GM19193 (cell line): ENCODE data around the gene HORMAD2.

Experiments
- POLR2A ChIP-seq: IDR thresholded peaks from 4 replicates; pipeline ENCODE4 v1.6.1; 2011; ENCODE audit not compliant: insufficient read depth, insufficient read length; ENCODE audit errors: extremely low read depth

The HORMAD2 gene

DNA sequence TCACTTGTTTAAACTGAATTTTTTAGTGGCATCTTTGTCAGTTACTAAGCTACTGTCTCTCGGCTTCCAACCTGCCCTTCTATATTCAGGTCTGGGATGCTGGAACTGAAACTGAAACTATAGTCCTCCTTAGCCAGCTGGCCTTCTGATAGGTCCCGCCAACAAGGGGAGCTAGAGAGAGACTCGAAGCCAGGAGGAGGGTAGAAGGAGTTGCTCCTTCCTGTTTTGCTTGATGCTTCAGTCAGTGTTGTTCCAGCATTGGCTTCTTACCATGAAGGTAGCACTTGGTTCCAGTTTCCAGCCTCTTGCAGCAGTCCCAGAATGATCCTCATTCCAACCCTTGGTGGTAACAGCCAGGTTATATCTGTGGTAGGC, 32.9 kb upstream of the HORMAD2 start:
- TF ChIP-seq POLR2A, result no peak

DNA sequence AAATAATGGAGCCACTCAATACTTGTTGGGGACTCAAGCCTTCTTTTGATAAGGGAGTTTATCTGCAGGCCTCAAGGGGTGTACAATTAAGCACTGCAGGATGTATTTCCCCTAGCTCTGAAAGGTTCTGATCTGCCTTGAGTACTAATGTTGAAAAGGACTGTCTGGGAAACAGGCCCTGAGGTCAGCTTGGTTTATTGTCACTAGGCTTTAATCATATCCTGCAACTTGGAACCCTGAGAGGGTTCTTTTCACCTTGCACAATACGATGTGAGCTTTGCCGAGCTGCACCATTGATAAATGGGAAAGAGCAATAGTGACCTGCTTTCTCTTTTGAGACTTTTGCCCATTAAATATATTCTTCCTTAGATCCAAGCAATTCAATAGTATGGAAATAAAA, 31.6 kb upstream of the HORMAD2 start:
- TF ChIP-seq POLR2A, result no peak

DNA sequence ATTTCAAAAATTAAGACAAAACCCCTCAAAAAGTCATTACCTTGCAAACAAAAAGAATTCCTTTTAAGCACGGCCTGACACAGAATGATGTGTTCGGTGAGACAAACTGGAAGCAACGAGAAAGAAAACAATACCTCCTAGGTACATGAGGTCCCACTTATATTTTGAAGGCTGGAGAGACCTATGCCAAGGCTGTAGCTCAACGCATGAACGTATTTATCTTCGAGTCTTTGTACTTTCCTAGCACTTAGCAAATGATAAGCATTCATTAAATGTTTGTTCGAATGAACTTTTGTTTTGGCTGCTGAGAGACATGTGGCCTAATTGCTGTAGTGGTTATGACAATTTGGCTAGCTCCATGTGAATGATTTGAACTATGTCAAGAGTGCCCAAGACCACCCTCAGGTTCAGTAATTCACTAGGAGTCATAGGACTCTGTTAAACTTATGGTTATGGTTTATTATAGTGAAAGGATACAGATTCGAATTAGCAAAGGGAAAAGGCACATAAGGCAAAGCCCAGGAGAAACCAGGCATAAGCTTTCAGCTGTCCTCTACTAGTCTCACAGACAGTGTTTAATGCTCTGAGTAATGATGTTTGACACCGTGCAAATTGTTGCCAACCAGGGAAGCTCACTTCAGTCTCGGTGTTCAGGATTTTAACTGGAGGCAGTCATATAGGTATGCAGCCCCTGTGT, 26.0 kb upstream of the HORMAD2 start:
- TF ChIP-seq POLR2A, result no peak

DNA sequence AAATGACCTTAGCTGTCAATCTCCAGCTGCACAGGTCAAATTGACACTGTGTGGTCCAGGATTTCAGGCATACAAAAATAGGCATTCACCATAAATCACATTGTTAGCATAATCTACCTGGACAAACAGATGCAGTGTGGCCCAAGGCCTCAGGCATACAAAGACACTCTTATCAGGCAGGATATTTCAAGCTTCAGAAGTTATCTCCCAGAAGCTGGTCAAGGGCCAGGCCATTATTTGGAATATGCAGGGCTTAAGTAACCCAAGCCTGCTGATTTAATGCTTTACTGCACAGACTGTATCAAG, 25.5 kb upstream of the HORMAD2 start:
- no peak for TF ChIP-seq POLR2A

DNA sequence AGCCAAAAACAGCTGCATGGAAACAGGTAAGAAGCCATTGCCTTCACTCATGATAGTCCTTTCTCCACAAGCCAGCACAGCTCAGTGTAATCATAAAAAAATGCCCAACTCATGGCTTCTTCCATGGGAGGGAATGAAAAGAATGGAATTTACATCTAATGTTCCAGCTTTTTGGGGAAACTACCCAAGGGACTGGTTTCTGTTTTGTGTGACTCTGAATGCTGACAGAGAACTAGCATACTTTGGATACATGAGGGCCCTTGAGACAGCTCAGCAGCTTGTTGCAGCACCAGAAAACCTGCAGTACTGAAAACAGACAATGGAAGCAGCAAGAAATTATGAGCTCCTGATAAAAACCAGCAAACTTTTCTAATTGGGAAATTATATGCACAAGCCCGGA, 24.2 kb upstream of the HORMAD2 start:
- no peak for TF ChIP-seq POLR2A

DNA sequence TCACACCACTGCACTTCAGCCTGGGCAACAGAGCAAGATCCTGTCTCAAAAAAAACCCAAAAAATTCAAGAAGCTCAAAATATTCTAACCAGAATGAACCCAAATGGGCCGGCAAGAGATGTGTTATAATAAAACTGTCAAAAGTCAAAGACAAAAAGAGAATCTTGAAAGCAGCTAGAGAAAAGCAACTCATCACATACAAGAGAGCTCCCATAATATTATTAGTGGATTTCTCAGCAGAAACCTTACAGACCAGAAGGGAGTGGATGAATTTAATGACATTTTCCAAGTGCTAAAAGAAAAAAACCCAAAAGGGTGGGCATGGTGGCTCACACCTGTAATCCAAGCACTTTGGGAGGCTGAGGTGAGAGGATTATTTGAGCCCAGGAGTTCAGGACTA, 22.9 kb upstream of the HORMAD2 start:
- TF ChIP-seq POLR2A, result no peak

DNA sequence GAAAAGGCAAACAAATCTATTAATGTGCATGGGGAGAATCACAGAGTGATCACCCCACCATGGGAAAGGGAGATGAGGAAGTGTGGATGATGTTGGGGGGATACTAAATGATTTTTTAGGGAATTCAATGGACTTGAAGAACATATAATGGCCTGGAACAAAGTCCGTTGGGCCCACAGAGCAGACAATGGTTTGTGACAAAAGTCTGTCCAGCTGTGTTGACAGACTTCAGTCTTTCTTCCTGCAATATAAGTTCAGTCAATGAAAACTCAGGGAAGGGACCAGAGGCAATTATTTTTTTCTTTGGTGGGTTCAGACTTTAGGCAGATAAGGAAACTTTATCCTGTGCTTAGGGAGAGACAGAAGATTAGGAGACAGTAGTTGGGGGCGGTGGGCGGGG, 18.0 kb upstream of the HORMAD2 start:
- no peak for TF ChIP-seq POLR2A

DNA sequence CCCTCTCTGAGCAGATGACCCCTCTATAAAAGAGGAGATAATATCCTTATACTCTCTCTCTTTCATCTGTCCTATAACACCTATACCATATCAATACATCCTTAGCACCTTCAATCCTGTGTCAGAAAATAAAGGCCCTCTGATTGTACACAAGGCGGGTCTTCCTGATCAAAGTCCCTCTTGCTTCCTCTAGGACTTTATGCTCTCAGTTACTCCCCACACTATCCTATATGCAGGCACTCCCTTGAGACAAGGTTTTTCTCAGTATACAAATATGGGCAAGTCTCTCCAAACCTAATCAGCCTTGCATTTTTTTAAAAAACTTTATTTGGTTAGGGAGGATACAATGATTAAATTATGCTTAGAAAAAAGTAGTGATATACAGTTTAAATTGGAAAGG, 17.3 kb upstream of the HORMAD2 start:
- TF ChIP-seq POLR2A, result no peak

DNA sequence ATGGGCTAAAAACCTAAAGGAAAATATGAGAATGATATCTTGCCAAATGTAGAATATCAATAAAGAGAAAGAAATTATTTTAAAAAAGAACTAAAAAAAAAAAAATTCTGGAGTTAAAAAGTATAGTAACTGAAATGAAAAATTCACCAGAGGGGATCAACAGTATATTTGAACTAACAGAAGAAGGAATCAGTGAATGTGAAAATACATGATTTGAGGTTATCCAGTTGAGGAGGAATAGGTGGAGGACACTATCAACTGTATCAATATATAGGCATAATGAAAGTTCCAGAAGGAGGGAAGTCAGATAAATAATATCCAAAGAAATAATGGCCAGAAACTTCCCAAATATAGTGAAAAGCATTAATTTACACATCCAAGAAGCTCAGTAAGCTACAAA, 16.1 kb upstream of the HORMAD2 start:
- TF ChIP-seq POLR2A, result no peak

DNA sequence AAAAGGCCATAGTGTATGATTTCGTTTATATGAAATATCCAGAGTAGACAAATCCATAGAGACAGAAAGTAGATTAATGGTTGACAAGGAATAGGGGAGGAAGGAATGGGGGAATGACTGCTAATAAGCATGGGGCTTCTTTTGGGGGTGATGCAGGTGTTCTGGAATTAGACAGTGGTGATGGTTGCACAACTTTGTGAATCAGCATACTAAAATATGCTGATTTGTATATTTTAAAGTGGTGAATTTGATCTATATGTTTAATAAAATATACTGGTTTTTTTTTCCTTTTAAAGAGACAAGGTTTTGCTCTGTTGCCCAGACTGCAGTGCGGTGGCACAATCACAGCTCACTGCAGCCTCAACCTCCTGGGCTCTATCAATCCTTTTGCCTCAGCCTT, 6.5 kb upstream of the HORMAD2 start:
- no peak for TF ChIP-seq POLR2A

DNA sequence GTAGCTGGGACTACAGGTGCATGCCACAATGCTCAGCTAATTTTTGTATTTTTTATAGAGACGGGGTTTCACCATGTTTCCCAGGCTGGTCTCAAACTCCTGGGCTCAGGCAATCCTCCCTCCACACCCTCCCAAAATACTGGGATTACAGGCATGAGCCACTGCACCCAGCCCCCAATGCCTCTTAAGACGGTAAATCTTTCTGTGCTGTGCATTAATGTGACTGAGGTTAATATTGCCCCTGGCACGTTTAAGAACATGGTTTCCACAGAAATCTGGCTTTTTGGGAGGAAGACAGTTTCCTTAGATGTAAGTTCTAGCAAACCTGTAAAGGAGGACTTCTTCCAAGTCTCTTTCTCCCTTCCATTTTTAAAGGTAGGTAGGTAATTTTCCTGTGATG, 6.1 kb upstream of the HORMAD2 start:
- no peak for TF ChIP-seq POLR2A

DNA sequence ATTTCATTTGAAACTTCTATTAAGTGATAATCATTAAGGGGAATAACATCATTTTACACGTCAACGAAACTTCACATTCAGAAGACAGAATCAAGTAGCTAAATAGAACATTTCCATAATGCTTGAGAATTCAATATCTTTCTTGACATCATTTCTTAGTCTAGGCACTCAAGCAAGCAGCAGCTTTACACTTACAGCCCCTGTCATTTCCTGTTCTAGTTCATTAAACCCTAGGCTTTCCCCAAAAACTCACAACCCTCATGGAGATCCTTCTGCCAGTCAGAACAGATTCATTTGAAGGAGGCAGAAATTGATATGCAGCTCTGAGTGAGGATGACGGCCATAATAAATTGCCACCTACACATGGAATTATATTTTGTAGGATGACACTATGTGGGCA, 5.3 kb upstream of the HORMAD2 start:
- TF ChIP-seq POLR2A, result no peak

DNA sequence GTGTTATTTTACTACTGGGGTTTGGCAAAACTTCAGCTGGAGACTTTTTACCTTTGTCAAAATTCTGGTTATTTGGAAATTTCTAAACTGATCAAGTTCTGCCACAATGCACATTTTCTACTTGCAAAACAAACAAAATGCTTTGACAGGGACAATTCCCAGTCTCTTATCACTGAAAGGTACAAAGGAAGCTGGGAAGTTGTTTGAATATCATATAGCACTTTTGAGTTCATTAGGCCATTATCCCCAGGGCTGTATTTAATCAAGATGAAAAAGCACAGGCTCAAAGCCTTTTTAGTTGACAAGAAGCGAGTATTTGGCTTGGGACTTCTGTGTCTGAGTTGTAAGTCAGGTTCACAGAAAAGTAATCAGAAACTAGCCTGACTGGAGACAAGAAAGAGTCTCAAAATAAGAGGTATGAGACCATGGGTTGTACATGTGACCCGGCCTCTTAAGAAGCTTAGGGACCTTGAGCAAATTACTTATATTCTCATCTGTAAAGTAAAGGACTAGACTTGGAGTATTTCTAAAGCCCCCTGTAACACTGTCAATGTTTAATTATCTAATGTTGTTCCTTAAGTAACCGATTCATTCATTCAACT, 2.9 kb upstream of the HORMAD2 start:
- no peak for TF ChIP-seq POLR2A

DNA sequence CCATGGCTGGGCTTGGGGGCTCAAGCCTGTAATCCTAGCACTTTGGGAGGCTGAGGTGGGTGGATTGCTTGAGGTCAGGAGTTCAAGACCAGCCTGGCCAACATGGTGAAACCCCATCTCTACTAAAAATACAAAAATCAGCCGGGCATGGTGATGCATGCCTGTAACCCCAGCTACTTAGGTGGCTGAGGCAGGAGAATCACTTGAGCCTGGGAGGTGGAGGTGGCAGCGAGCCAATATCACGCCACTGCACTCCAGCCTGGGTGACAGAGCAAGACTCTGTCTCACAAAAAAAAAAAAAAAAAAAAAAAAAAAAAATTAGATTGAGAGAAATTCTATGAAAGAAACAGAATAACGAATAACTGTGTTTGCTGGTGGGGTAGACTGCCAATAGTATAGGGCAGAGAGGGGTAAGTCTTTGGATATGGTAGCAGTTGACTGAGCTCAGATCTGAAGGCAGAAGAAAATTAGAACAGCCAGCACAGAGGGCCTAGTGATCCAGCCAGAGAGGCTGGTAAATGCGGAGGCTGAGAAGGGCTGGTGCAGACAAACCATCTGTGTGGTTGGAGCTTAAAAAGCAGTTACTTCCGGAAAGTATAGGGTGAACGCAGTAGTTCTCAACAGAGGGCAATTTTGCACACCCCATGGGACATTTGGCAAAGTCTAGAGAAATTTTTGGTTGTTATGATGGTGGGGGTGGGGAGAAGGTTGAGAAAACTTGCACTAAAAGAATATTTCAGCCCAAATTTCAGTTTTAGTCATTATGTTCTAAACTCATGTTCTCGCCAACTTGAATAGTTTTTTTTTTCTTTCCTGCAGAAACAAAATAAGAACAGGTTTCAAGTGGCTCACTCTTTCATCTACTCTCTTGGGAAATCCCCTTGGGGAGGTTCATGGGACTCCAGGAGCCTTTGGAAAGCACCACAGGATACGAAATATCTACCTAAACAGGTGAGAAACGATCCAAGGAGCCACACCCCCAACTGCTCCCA, 1.6 kb upstream of the HORMAD2 start:
- TF ChIP-seq POLR2A, result no peak

DNA sequence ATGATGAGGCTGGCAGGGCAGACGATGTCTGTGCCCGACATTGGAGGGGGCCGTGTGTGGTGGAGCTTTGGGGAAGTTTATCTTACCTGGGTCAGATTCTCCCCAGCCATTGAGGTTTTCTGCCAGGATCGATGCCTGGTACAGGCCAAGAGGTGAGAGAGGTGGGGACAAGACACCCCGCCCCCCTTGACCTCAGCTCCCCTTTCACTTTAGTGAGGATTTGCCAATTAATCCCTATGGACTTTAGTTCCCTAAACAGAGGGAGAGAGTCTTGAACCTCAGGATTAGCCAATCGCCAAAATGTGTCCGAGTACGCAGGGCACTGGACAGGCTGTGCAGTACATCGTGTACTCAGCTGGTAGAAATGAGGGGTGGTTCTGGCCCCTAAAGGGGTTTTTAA, 541 bp downstream of the HORMAD2 start:
- TF ChIP-seq POLR2A, result no peak

DNA sequence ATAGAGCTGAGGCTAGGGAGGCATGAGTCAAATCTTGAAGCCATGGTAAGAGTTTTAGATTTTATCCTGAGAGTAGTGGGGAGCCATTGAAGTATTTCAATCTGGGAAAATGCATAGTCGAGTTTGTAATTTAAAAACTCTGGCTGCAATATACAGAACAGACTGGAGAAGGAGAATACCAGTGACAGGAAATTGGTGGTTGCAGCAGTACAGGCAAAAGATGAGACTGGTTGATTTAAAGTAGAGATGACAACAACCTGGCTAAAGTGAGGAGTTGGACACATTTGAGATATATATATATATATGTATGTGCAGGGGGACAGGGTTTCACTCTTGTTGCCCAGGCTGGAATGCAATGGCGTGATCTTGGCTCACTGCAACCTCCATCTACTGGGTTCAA, 6.2 kb downstream of the HORMAD2 start:
- TF ChIP-seq POLR2A, result no peak
